Measurements from ENCODE around the gene SLC6A5.
A peak's percentile ranks its signal among the peaks of the same experiment; 100 is the strongest.

The SLC6A5 gene

GRCh38 chr11:20597154-20597679 is 2.2 kb upstream of the SLC6A5 start:
- DNase-seq = no peak

GRCh38 chr11:20597680-20598484 is 1.5 kb upstream of the SLC6A5 start:
- DNase-seq = no peak

GRCh38 chr11:20598492-20598891 is 916 bp upstream of the SLC6A5 start:
- no peak for DNase-seq

- no peak for DNase-seq
Measured at GRCh38 chr11:20600020-20600346, 575 bp downstream of the SLC6A5 start.

GRCh38 chr11:20600551-20600950 is 1.1 kb downstream of the SLC6A5 start:
- no peak for DNase-seq

- DNase-seq = no peak
Measured at GRCh38 chr11:20601221-20601914, 2.0 kb downstream of the SLC6A5 start.

- DNase-seq = no peak
Measured at GRCh38 chr11:20604295-20604803, 4.9 kb downstream of the SLC6A5 start.

GRCh38 chr11:20604864-20605601 is 5.6 kb downstream of the SLC6A5 start:
- DNase-seq = no peak

GRCh38 chr11:20605602-20606091 is 6.2 kb downstream of the SLC6A5 start:
- DNase-seq = no peak

GRCh38 chr11:20608934-20609333 is 9.5 kb downstream of the SLC6A5 start:
- DNase-seq = no peak

GRCh38 chr11:20609727-20610707 is 10.6 kb downstream of the SLC6A5 start:
- peak in 5 of 6 experiments; percentile 8 to 38 (median 18) for DNase-seq

- DNase-seq = no peak
Measured at GRCh38 chr11:20610825-20611224, 11.4 kb downstream of the SLC6A5 start.

- DNase-seq = no peak
Measured at GRCh38 chr11:20611445-20611844, 12.0 kb downstream of the SLC6A5 start.

- DNase-seq = no peak
Measured at GRCh38 chr11:20611892-20612291, 12.5 kb downstream of the SLC6A5 start.

- no peak for DNase-seq
Measured at GRCh38 chr11:20612416-20612815, 13.0 kb downstream of the SLC6A5 start.

- no peak for DNase-seq
Measured at GRCh38 chr11:20616920-20617319, 17.5 kb downstream of the SLC6A5 start.

- no peak for DNase-seq
Measured at GRCh38 chr11:20617346-20618005, 18.1 kb downstream of the SLC6A5 start.

GRCh38 chr11:20618083-20618482 is 18.7 kb downstream of the SLC6A5 start:
- DNase-seq = no peak

GRCh38 chr11:20620988-20621387 is 21.6 kb downstream of the SLC6A5 start:
- DNase-seq = no peak

- DNase-seq = no peak
Measured at GRCh38 chr11:20621679-20622078, 22.3 kb downstream of the SLC6A5 start.

- DNase-seq = no peak
Measured at GRCh38 chr11:20623252-20623651, 23.8 kb downstream of the SLC6A5 start.

Measured in stimulated activated naive CD4-positive, alpha-beta T cell (primary cell).